NB4 (cell line): ENCODE results near the gene OGN.

Experiments
- MYC ChIP-seq: IDR thresholded peaks from 2 replicates; pipeline ENCODE4 v1.6.1; 2011; ENCODE audit warnings: low read depth, low read length
- POLR2A ChIP-seq: IDR thresholded peaks from 2 replicates; pipeline ENCODE4 v1.6.1; 2011; ENCODE audit warnings: mild to moderate bottlenecking; ENCODE audit not compliant: insufficient read length; ENCODE audit errors: extremely low read depth
- TF ChIP-seq, protein P1 (sequence below): IDR thresholded peaks from one replicate; pipeline ENCODE4 v1.5.1; 2012; ENCODE audit warnings: low read depth, low read length

DNA sequence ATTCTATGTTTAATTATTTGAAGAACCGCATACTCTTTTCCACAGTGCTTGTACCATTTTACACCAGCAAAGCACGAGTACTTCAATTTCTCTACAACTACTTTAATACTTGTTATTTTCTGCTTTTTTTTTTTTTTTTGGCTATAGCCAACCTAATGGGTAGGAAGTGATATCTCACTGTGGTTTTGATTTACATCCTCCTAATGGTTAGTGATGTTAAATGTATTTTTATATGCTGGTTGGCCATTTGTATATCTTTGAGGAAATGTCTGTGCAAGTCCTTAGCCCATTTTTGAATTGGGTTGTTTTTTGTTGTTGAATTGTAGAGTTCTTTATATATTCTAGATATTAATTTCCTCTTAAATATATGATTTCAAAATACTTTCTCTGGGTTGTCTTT is 22.6 kb downstream of the OGN start:
- no peak for TF ChIP-seq POLR2A
- no peak for TF ChIP-seq MYC
- TF ChIP-seq, protein P1, sequence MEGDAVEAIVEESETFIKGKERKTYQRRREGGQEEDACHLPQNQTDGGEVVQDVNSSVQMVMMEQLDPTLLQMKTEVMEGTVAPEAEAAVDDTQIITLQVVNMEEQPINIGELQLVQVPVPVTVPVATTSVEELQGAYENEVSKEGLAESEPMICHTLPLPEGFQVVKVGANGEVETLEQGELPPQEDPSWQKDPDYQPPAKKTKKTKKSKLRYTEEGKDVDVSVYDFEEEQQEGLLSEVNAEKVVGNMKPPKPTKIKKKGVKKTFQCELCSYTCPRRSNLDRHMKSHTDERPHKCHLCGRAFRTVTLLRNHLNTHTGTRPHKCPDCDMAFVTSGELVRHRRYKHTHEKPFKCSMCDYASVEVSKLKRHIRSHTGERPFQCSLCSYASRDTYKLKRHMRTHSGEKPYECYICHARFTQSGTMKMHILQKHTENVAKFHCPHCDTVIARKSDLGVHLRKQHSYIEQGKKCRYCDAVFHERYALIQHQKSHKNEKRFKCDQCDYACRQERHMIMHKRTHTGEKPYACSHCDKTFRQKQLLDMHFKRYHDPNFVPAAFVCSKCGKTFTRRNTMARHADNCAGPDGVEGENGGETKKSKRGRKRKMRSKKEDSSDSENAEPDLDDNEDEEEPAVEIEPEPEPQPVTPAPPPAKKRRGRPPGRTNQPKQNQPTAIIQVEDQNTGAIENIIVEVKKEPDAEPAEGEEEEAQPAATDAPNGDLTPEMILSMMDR: no peak
